ENCODE results near the gene PALM3. TPM values are rescaled to one million over a fixed set of nuclear protein-coding genes. Genes with fewer than 3 reads are reported as not detected.
A peak's percentile ranks its signal among the peaks of the same experiment; 100 is the strongest.

PALM3 gene
- total and polyA plus RNA-seq, 2 experiments from 2014 or later = 16.6 to 45.8 TPM

DNA sequence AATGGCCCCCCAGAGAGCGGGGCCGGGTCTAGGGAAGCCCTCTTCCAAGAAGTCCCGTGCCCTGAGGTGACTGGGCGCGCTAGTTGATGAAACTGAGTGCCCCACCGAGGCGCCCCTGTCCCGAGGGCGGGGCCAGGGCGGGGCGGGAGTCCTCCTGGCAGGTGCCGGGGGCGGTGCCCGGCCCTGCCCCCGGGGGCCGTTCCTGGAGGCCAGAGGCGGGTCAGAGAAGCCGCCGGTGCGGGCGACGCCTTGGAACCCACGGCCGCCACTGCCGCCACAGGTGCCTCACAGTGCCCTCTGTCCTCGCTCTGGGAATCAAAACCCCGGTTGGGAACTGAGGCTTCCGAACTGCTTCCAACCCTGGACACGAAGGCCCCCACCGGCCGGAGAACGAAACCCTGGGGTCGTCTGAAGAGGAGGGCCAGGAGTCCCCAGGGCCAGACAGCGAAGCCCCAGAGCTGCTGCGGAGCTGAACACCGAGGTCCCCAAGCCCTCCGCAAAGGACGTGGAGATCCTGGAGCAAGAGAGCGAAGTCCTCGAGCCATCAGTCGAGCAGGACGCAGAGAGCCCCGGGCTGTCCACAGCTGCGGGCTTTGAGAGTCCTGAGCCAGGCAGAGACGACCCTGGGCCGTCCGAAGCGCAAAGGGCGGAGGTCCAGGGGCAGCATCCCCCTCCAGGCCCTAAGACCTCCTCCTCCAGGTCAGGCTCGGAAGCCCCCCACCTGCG is 10.8 kb upstream of the PALM3 start, which contains the start of gene MISP3:
Gene MISP3, plus strand, starts transcription at position 252 of the 726 bp plus-strand sequence. CDS start 524 bp downstream, outside the sequence.
- no peaks in the 10 kb centered on the region; the same call in 2 of the 3 replicates for H3K9me3 Mint-ChIP-seq
- peaks cover 69% of the 10 kb centered on the region for H3K27me3 ChIP-seq (ENCODE audit: insufficient read depth)
- H4K20me1 ChIP-seq (replicated peaks; ENCODE audit: insufficient read depth) = no peaks in the 10 kb centered on the region
- DNase-seq (ENCODE audit: low spot score) = peak; percentile 46
- H3K36me3 ChIP-seq (ENCODE audit: insufficient read depth) = no peaks in the 10 kb centered on the region
- H3K4me1 Mint-ChIP-seq = peaks cover 12% of the 10 kb centered on the region
- H3K4me2 ChIP-seq = peak within 1 kb of the TSS; percentile 93
- H3K27ac ChIP-seq (ENCODE audit: low read depth) = no peak within 1 kb of the TSS
- no peaks in the 10 kb centered on the region for H3K9me2 ChIP-seq (ENCODE audit: insufficient read depth)
- TF ChIP-seq, protein P1, sequence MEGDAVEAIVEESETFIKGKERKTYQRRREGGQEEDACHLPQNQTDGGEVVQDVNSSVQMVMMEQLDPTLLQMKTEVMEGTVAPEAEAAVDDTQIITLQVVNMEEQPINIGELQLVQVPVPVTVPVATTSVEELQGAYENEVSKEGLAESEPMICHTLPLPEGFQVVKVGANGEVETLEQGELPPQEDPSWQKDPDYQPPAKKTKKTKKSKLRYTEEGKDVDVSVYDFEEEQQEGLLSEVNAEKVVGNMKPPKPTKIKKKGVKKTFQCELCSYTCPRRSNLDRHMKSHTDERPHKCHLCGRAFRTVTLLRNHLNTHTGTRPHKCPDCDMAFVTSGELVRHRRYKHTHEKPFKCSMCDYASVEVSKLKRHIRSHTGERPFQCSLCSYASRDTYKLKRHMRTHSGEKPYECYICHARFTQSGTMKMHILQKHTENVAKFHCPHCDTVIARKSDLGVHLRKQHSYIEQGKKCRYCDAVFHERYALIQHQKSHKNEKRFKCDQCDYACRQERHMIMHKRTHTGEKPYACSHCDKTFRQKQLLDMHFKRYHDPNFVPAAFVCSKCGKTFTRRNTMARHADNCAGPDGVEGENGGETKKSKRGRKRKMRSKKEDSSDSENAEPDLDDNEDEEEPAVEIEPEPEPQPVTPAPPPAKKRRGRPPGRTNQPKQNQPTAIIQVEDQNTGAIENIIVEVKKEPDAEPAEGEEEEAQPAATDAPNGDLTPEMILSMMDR (conservative IDR thresholded peaks at IDR 0.05; ENCODE audit: low read depth in 2 of 2) = no peak
- TF ChIP-seq REST (IDR thresholded peaks at IDR 0.05; ENCODE audit: unreplicated experiment) (no peak), STAT1 (IDR thresholded peaks at IDR 0.05; ENCODE audit: unreplicated experiment) (no peak), NANOG (IDR thresholded peaks at IDR 0.05; ENCODE audit: borderline replicate concordance) (no peak)
- peaks cover 52% of the 10 kb centered on the region for H3K27me3 Mint-ChIP-seq (ENCODE audit: insufficient read depth, low read depth, poor library complexity)
- peak within 1 kb of the TSS; percentile 83 for H3K4me3 Mint-ChIP-seq
- H3K36me3 Mint-ChIP-seq (ENCODE audit: low read depth) = no peaks in the 10 kb centered on the region
- peaks cover 15% of the 10 kb centered on the region; the same call in 1 of the 2 replicates for H3F3A ChIP-seq (replicated peaks; ENCODE audit: low read depth)
- peak within 1 kb of the TSS; percentile 72 for H3K4me3 ChIP-seq
- H3K4me1 ChIP-seq (ENCODE audit: insufficient read depth) = peaks cover 4% of the 10 kb centered on the region; the same call in 1 of the 2 replicates
- H2AFZ ChIP-seq = peak within 1 kb of the TSS; percentile 100
- H3K27ac Mint-ChIP-seq = no peak within 1 kb of the TSS
- ATAC-seq = peak; percentile 14
- no peaks in the 10 kb centered on the region for H3K79me2 ChIP-seq (replicated peaks; ENCODE audit: insufficient read depth)

GRCh38 chr19:14070268-14071050 is 8.6 kb upstream of the PALM3 start:
- no peaks in the 10 kb centered on the region for H3K79me2 ChIP-seq (replicated peaks; ENCODE audit: insufficient read depth)
- no peak overlapping the region for H2AFZ ChIP-seq
- peaks cover 12% of the 10 kb centered on the region for H3K4me1 Mint-ChIP-seq
- DNase-seq (ENCODE audit: low spot score) (no peak), ATAC-seq (no peak)
- peaks cover 43% of the 10 kb centered on the region for H3K27me3 Mint-ChIP-seq (ENCODE audit: insufficient read depth, low read depth, poor library complexity)
- no peaks in the 10 kb centered on the region; the same call in 2 of the 3 replicates for H3K9me3 Mint-ChIP-seq
- H3K27me3 ChIP-seq (ENCODE audit: insufficient read depth) = peaks cover 48% of the 10 kb centered on the region
- no peaks in the 10 kb centered on the region for H4K20me1 ChIP-seq (replicated peaks; ENCODE audit: insufficient read depth)
- H3K36me3 ChIP-seq (ENCODE audit: insufficient read depth) = no peaks in the 10 kb centered on the region
- no peak overlapping the region for H3K4me3 ChIP-seq
- no peak overlapping the region for H3K27ac ChIP-seq (ENCODE audit: low read depth)
- no peak for TF ChIP-seq ZNF114 (CRISPR knock-in tag; IDR thresholded peaks at IDR 0.05)
- TF ChIP-seq EZH2phosphoT487 (IDR thresholded peaks at IDR 0.05; ENCODE audit: unreplicated experiment) = no peak
- no peak for TF ChIP-seq CREB1 (CRISPR knock-in tag; IDR thresholded peaks at IDR 0.05; ENCODE audit: low read depth)
- TF ChIP-seq STAT1 (IDR thresholded peaks at IDR 0.05; ENCODE audit: unreplicated experiment) = no peak
- no peak for TF ChIP-seq NANOG (IDR thresholded peaks at IDR 0.05; ENCODE audit: borderline replicate concordance)
- TF ChIP-seq, protein P2, sequence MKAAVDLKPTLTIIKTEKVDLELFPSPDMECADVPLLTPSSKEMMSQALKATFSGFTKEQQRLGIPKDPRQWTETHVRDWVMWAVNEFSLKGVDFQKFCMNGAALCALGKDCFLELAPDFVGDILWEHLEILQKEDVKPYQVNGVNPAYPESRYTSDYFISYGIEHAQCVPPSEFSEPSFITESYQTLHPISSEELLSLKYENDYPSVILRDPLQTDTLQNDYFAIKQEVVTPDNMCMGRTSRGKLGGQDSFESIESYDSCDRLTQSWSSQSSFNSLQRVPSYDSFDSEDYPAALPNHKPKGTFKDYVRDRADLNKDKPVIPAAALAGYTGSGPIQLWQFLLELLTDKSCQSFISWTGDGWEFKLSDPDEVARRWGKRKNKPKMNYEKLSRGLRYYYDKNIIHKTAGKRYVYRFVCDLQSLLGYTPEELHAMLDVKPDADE (IDR thresholded peaks at IDR 0.05) = no peak
- H3K4me1 ChIP-seq (ENCODE audit: insufficient read depth) = peaks cover 4% of the 10 kb centered on the region; the same call in 1 of the 2 replicates
- no peak overlapping the region for H3K4me2 ChIP-seq
- H3F3A ChIP-seq (replicated peaks; ENCODE audit: low read depth) = peaks cover 20% of the 10 kb centered on the region; the same call in 1 of the 2 replicates
- no peaks in the 10 kb centered on the region for H3K9me2 ChIP-seq (ENCODE audit: insufficient read depth)
- H3K36me3 Mint-ChIP-seq (ENCODE audit: low read depth) = no peaks in the 10 kb centered on the region
- no peak overlapping the region; the same call in 2 of the 3 replicates for H3K4me3 Mint-ChIP-seq
- no peak overlapping the region for H3K27ac Mint-ChIP-seq

All from GM23338 (cell line).